OCI-LY1 (cell line): ENCODE data around the gene AKR7A2.

Source experiments
- H2AFZ ChIP-seq: fragments of 200-600 bp; sonication (generic), shearing (Covaris generic); 2 replicates; pipeline ENCODE4 v1.6.0; 2014; ENCODE audit warnings: antibody characterized with exemption, mild to moderate bottlenecking, low read length
- H3F3A ChIP-seq: fragments of 200-600 bp; sonication (generic), shearing (Covaris generic); 2 replicates; pipeline ENCODE4 v1.6.0; 2014; ENCODE audit warnings: mild to moderate bottlenecking, antibody characterized with exemption, low read length, moderate library complexity; ENCODE audit not compliant: insufficient read depth
- H3K27ac ChIP-seq: fragments of 200-600 bp; sonication (generic); 2 replicates; pipeline ENCODE4 v1.5.1; 2014; ENCODE audit warnings: low read length, mixed run types, mild to moderate bottlenecking, low read depth; ENCODE audit not compliant: poor library complexity, severe bottlenecking
- H3K27me3 ChIP-seq: fragments of 200-600 bp; sonication (generic); 2 replicates; pipeline ENCODE4 v1.6.0; 2014; ENCODE audit warnings: antibody characterized with exemption, mild to moderate bottlenecking, low read length, moderate library complexity; ENCODE audit not compliant: insufficient read depth
- H3K36me3 ChIP-seq: fragments of 200-600 bp; sonication (generic); 2 replicates; pipeline ENCODE4 v1.6.1; 2014; ENCODE audit warnings: mild to moderate bottlenecking, antibody characterized with exemption, low read length, moderate library complexity, mixed read lengths; ENCODE audit not compliant: insufficient read depth
- H3K4me1 ChIP-seq: fragments of 200-600 bp; sonication (generic); 2 replicates; pipeline ENCODE4 v1.5.1; 2014; ENCODE audit warnings: mild to moderate bottlenecking, low read length, moderate library complexity; ENCODE audit not compliant: insufficient read depth, severe bottlenecking
- H3K4me2 ChIP-seq: fragments of 200-600 bp; sonication (generic), shearing (Covaris generic); 2 replicates; pipeline ENCODE4 v1.6.1; 2014; ENCODE audit warnings: low read length
- H3K4me3 ChIP-seq: fragments of 200-600 bp; sonication (generic); 2 replicates; pipeline ENCODE4 v1.5.1; 2014; ENCODE audit warnings: low read length, low read depth, mild to moderate bottlenecking, mixed read lengths; ENCODE audit not compliant: poor library complexity, severe bottlenecking
- H3K79me2 ChIP-seq: fragments of 200-600 bp; shearing (Covaris generic); 2 replicates; pipeline ENCODE4 v1.6.1; 2016; ENCODE audit warnings: mixed run types, low read length, mixed read lengths; ENCODE audit not compliant: insufficient read depth
- H3K9ac ChIP-seq: fragments of 200-600 bp; sonication (generic), shearing (Covaris generic); 2 replicates; pipeline ENCODE4 v1.6.1; 2014; ENCODE audit warnings: mild to moderate bottlenecking, low read length, mixed read lengths
- H3K9me2 ChIP-seq: fragments of 200-600 bp; sonication (generic), shearing (Covaris generic); 2 replicates; pipeline ENCODE4 v1.6.1; 2014; ENCODE audit warnings: low read depth, mild to moderate bottlenecking, low read length, mixed read lengths
- H3K9me3 ChIP-seq: fragments of 200-600 bp; shearing (Covaris generic); 2 replicates; pipeline ENCODE4 v1.6.1; 2014; ENCODE audit warnings: low read length, mixed read lengths
- H4K20me1 ChIP-seq: fragments of 200-600 bp; sonication (generic), shearing (Covaris generic); 2 replicates; pipeline ENCODE4 v1.6.0; 2016; ENCODE audit warnings: mild to moderate bottlenecking, low read length; ENCODE audit not compliant: insufficient read depth
- EZH2 ChIP-seq: fragments of 200-600 bp; sonication (generic), shearing (Covaris generic); IDR thresholded peaks from 2 replicates; pipeline ENCODE4 v1.8.0; 2017; ENCODE audit warnings: borderline replicate concordance, mixed run types, mild to moderate bottlenecking, antibody characterized with exemption, low read length, moderate library complexity, mixed read lengths
- TF ChIP-seq, protein P1 (sequence below): fragments of 200-600 bp; sonication (generic), shearing (Covaris generic); IDR thresholded peaks from 2 replicates; pipeline ENCODE4 v1.5.1; 2017; ENCODE audit warnings: mild to moderate bottlenecking, antibody characterized with exemption, low read length, moderate library complexity, mixed read lengths

AKR7A2 gene

GRCh38 chr1:19337289-19337688 lies 25.3 kb upstream of the AKR7A2 start:
- H3K4me2 ChIP-seq: no peak overlapping the region
- no peaks in the 10 kb centered on the region for H3K27me3 ChIP-seq
- H3K9ac ChIP-seq: no peak overlapping the region
- no peak overlapping the region for H2AFZ ChIP-seq
- TF ChIP-seq EZH2: no peak
- TF ChIP-seq, protein P1, sequence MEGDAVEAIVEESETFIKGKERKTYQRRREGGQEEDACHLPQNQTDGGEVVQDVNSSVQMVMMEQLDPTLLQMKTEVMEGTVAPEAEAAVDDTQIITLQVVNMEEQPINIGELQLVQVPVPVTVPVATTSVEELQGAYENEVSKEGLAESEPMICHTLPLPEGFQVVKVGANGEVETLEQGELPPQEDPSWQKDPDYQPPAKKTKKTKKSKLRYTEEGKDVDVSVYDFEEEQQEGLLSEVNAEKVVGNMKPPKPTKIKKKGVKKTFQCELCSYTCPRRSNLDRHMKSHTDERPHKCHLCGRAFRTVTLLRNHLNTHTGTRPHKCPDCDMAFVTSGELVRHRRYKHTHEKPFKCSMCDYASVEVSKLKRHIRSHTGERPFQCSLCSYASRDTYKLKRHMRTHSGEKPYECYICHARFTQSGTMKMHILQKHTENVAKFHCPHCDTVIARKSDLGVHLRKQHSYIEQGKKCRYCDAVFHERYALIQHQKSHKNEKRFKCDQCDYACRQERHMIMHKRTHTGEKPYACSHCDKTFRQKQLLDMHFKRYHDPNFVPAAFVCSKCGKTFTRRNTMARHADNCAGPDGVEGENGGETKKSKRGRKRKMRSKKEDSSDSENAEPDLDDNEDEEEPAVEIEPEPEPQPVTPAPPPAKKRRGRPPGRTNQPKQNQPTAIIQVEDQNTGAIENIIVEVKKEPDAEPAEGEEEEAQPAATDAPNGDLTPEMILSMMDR: no peak
- no peak overlapping the region for H3K4me3 ChIP-seq
- no peaks in the 10 kb centered on the region for H3K4me1 ChIP-seq
- H3K27ac ChIP-seq: no peak overlapping the region
- no peaks in the 10 kb centered on the region for H3K79me2 ChIP-seq
- no peaks in the 10 kb centered on the region for H4K20me1 ChIP-seq
- H3K36me3 ChIP-seq: peaks cover 4% of the 10 kb centered on the region; the same call in 1 of the 2 replicates
- H3K9me2 ChIP-seq: no peaks in the 10 kb centered on the region
- H3F3A ChIP-seq: no peaks in the 10 kb centered on the region
- H3K9me3 ChIP-seq: no peaks in the 10 kb centered on the region

DNA sequence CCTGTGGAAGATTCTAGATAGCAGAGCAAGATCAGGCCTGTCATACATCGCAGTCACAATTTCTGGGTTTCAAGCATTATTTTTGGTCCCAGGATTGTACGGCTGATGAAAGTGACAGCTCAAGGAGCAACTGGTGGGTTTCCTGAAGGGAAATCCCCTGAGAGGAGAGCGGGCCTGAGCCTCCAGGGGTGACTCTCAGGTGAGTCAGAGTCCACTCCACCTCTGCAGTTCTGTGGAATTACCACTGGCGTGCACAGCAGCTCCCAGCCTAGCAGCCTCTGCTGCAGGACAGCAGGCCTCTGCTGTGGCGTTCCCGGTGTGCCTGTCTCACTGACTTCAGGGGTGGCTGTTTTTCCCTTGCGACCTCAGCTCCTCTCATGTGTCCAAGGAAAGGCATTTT lies 24.6 kb upstream of the AKR7A2 start:
- no peaks in the 10 kb centered on the region for H3K9me2 ChIP-seq
- no peak overlapping the region for H3K9ac ChIP-seq
- H3K27ac ChIP-seq: no peak overlapping the region
- no peaks in the 10 kb centered on the region for H3K79me2 ChIP-seq
- H3K4me1 ChIP-seq: no peaks in the 10 kb centered on the region
- H3F3A ChIP-seq: no peaks in the 10 kb centered on the region
- H4K20me1 ChIP-seq: no peaks in the 10 kb centered on the region
- H3K36me3 ChIP-seq: peaks cover 4% of the 10 kb centered on the region; the same call in 1 of the 2 replicates
- no peaks in the 10 kb centered on the region for H3K9me3 ChIP-seq
- no peak overlapping the region for H3K4me3 ChIP-seq
- H2AFZ ChIP-seq: no peak overlapping the region
- no peak overlapping the region for H3K4me2 ChIP-seq
- H3K27me3 ChIP-seq: no peaks in the 10 kb centered on the region
- no peak for TF ChIP-seq EZH2
- TF ChIP-seq, protein P1: no peak

- TF ChIP-seq EZH2: no peak
- TF ChIP-seq, protein P1: no peak
- Histone ChIP-seq H3K4me2 (no peak overlapping the region), H3K9me2 (no peaks in the 10 kb centered on the region)
Measured at GRCh38 chr1:19333587-19334354, 21.8 kb upstream of the AKR7A2 start.

More at GRCh38 chr1:19333587-19334354, 21.8 kb upstream of the AKR7A2 start:
- Histone ChIP-seq H3K9ac (no peak overlapping the region), H3K27ac (no peak overlapping the region), H3K4me1 (no peaks in the 10 kb centered on the region), H3K9me3 (no peaks in the 10 kb centered on the region), H3K36me3 (no peaks in the 10 kb centered on the region), H3F3A (no peaks in the 10 kb centered on the region), H3K4me3 (no peak overlapping the region), H2AFZ (no peak overlapping the region), H4K20me1 (no peaks in the 10 kb centered on the region), H3K27me3 (no peaks in the 10 kb centered on the region), H3K79me2 (no peaks in the 10 kb centered on the region)
